ENCODE measurements around the gene KIAA2012. TPM values are rescaled to one million over a fixed set of nuclear protein-coding genes. Genes with fewer than 3 reads are reported as not detected.

The KIAA2012 gene
- total and polyA plus RNA-seq, 4 donors, result under 0.01 to 0.61 (median 0.42) TPM

DNA sequence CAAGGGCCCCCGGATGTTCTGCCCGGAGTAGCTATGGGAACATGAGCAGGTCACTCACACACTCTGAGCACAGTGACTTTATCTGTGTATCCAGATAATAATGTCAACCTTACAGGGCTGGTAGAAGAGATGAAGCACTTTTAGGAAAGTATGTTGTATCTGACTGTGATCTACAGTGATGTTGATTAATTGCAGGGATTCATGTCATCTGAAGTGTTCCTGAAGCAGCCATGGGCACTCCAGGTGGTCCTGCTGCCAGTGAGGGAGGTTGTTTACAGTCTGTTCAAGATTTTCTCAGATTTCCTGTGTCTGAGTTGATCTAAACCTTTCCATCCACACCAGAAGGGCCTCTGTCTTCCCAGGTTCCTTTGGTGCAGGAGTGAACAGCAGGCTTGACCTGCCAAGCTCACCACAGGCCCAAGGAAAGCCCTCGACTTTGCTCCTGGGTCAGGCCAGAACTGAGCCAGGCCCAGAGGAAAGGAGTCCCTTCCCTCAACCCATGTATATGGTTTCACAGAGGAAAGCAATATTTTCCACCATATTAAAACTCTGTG is 28.0 kb downstream of the KIAA2012 start:
- Histone ChIP-seq H3K27ac (ENCODE audit: low read depth in 1 of 2, low read length in 2 of 2) (no peak overlapping the region), H3K9ac (ENCODE audit: low read depth in 1 of 2, low read length in 2 of 2) (no peak overlapping the region), H3K27me3 (ENCODE audit: control insufficient read depth in 4 of 4, insufficient read depth in 4 of 4, low read length in 3 of 4) (peaks cover 0 to 3% (median 0%) of the 10 kb centered on the region in 4 donors), H3K4me1 (ENCODE audit: control insufficient read depth in 4 of 4, insufficient read depth in 4 of 4, low read length in 3 of 4) (no peaks in the 10 kb centered on the region), H3K4me3 (ENCODE audit: low read depth in 1 of 3, low read length in 3 of 3) (no peak overlapping the region), H3K9me3 (ENCODE audit: control insufficient read depth in 4 of 4, low read length in 3 of 4) (no peaks in the 10 kb centered on the region), H3K36me3 (ENCODE audit: control insufficient read depth in 4 of 4, insufficient read depth in 3 of 4, low read depth in 1 of 4, low read length in 3 of 4) (no peaks in the 10 kb centered on the region)
- WGBS, result 78% methylated on average over 3 of the region's 3 CpGs
- no peak for DNase-seq (ENCODE audit: low spot score)
- TF ChIP-seq FOXA1 (IDR thresholded peaks at IDR 0.05) (no peak), NR2F2 (IDR thresholded peaks at IDR 0.05) (no peak), HNF4A (conservative IDR thresholded peaks at IDR 0.05) (no peak)

- Histone ChIP-seq H3K27me3 (ENCODE audit: control insufficient read depth in 4 of 4, insufficient read depth in 4 of 4, low read length in 3 of 4) (peaks cover 0 to 3% (median 0%) of the 10 kb centered on the region in 4 donors), H3K4me3 (ENCODE audit: low read depth in 1 of 3, low read length in 3 of 3) (no peak overlapping the region), H3K9me3 (ENCODE audit: control insufficient read depth in 4 of 4, low read length in 3 of 4) (no peaks in the 10 kb centered on the region), H3K36me3 (ENCODE audit: control insufficient read depth in 4 of 4, insufficient read depth in 3 of 4, low read depth in 1 of 4, low read length in 3 of 4) (no peaks in the 10 kb centered on the region), H3K9ac (ENCODE audit: low read depth in 1 of 2, low read length in 2 of 2) (no peak overlapping the region), H3K27ac (ENCODE audit: low read depth in 1 of 2, low read length in 2 of 2) (no peak overlapping the region), H3K4me1 (ENCODE audit: control insufficient read depth in 4 of 4, insufficient read depth in 4 of 4, low read length in 3 of 4) (no peaks in the 10 kb centered on the region)
- 56% methylated on average over 4 of the region's 4 CpGs for WGBS
- no peak for DNase-seq (ENCODE audit: low spot score)
- TF ChIP-seq HNF4G (IDR thresholded peaks at IDR 0.05), result no peak
- TF ChIP-seq JUND (IDR thresholded peaks at IDR 0.05), result no peak
- no peak for TF ChIP-seq GABPA (IDR thresholded peaks at IDR 0.05 in 1 of 2, conservative IDR thresholded peaks at IDR 0.05 in 1 of 2)
Measured at GRCh38 chr2:202102425-202103000, 29.5 kb downstream of the KIAA2012 start.

- Histone ChIP-seq H3K9ac (ENCODE audit: low read depth in 1 of 2, low read length in 2 of 2) (no peak overlapping the region), H3K4me3 (ENCODE audit: low read depth in 1 of 3, low read length in 3 of 3) (no peak overlapping the region), H3K27me3 (ENCODE audit: control insufficient read depth in 4 of 4, insufficient read depth in 4 of 4, low read length in 3 of 4) (peaks cover 0 to 3% (median 0%) of the 10 kb centered on the region in 4 donors), H3K36me3 (ENCODE audit: control insufficient read depth in 4 of 4, insufficient read depth in 3 of 4, low read depth in 1 of 4, low read length in 3 of 4) (no peaks in the 10 kb centered on the region), H3K27ac (ENCODE audit: low read depth in 1 of 2, low read length in 2 of 2) (no peak overlapping the region), H3K4me1 (ENCODE audit: control insufficient read depth in 4 of 4, insufficient read depth in 4 of 4, low read length in 3 of 4) (peaks cover 0 to 2% (median under 1%) of the 10 kb centered on the region in 4 donors), H3K9me3 (ENCODE audit: control insufficient read depth in 4 of 4, low read length in 3 of 4) (no peaks in the 10 kb centered on the region)
- WGBS, result 37% methylated on average over 2 of the region's 2 CpGs
- TF ChIP-seq CTCF (IDR thresholded peaks at IDR 0.05; ENCODE audit: low read depth, low read length, missing input control), result peak; percentile 46
- TF ChIP-seq JUND (IDR thresholded peaks at IDR 0.05), result no peak
- TF ChIP-seq RAD21 (IDR thresholded peaks at IDR 0.05), result peak; percentile 68 to 78
- no peak for TF ChIP-seq REST (IDR thresholded peaks at IDR 0.05)
- TF ChIP-seq, protein P1, sequence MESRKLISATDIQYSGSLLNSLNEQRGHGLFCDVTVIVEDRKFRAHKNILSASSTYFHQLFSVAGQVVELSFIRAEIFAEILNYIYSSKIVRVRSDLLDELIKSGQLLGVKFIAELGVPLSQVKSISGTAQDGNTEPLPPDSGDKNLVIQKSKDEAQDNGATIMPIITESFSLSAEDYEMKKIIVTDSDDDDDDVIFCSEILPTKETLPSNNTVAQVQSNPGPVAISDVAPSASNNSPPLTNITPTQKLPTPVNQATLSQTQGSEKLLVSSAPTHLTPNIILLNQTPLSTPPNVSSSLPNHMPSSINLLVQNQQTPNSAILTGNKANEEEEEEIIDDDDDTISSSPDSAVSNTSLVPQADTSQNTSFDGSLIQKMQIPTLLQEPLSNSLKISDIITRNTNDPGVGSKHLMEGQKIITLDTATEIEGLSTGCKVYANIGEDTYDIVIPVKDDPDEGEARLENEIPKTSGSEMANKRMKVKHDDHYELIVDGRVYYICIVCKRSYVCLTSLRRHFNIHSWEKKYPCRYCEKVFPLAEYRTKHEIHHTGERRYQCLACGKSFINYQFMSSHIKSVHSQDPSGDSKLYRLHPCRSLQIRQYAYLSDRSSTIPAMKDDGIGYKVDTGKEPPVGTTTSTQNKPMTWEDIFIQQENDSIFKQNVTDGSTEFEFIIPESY (IDR thresholded peaks at IDR 0.05), result no peak
- no peak for TF ChIP-seq YY1 (IDR thresholded peaks at IDR 0.05)
- no peak for TF ChIP-seq FOXA2 (IDR thresholded peaks at IDR 0.05)
- TF ChIP-seq SP1 (IDR thresholded peaks at IDR 0.05), result no peak
- no peak for TF ChIP-seq MAX (IDR thresholded peaks at IDR 0.05)
- TF ChIP-seq RXRA (IDR thresholded peaks at IDR 0.05), result no peak
- TF ChIP-seq HNF4G (IDR thresholded peaks at IDR 0.05), result no peak
- no peak for TF ChIP-seq TAF1 (conservative IDR thresholded peaks at IDR 0.05)
- TF ChIP-seq HNF4A (conservative IDR thresholded peaks at IDR 0.05), result no peak
- TF ChIP-seq, protein P2, sequence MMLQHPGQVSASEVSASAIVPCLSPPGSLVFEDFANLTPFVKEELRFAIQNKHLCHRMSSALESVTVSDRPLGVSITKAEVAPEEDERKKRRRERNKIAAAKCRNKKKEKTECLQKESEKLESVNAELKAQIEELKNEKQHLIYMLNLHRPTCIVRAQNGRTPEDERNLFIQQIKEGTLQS (IDR thresholded peaks at IDR 0.05), result no peak
- peak; percentile 68 for DNase-seq (ENCODE audit: low spot score)
Measured at GRCh38 chr2:202104286-202104870, 31.3 kb downstream of the KIAA2012 start.
